Measurements from ENCODE around the gene IGSF23. TPM values are rescaled to one million over a fixed set of nuclear protein-coding genes. Genes with fewer than 3 reads are reported as not detected.

The IGSF23 gene
- total RNA-seq, 5 donors from 2014 or later (not counting 1 experiment from before 2014, with no cell fraction given) = not detected

- no peaks in the 10 kb centered on the region for H3K4me1 ChIP-seq (ENCODE audit: control insufficient read depth in 1 of 2, extremely low read depth in 1 of 2, insufficient read depth in 2 of 2, low read length in 2 of 2)
- no CpG with 5 or more reads among the region's 4 CpGs for WGBS (ENCODE audit: insufficient coverage)
- POLR2A ChIA-PET = no interaction called here
- Mint-ChIP-seq H3K9me3 (peaks cover 0 to 6% (median 3%) of the 10 kb centered on the region in 3 donors), H3K27me3 (peaks cover 14 to 18% of the 10 kb centered on the region in 2 donors), H3K4me1 (peaks cover 0 to 7% (median 0%) of the 10 kb centered on the region in 3 donors), H3K4me3 (no peak overlapping the region), H3K36me3 (no peaks in the 10 kb centered on the region), H3K27ac (no peak overlapping the region)
- peaks cover 0 to 13% of the 10 kb centered on the region in 2 experiments for H3K27me3 ChIP-seq (replicated peaks in 1 of 2; ENCODE audit: control insufficient read depth in 2 of 2, extremely low read depth in 1 of 2, insufficient read depth in 2 of 2, low read length in 1 of 2)
- H3K27ac ChIP-seq (ENCODE audit: low read length) = no peak overlapping the region
- no peak for ATAC-seq (replicated peaks in 1 of 4)
- no peaks in the 10 kb centered on the region for H3K36me3 ChIP-seq (ENCODE audit: control insufficient read depth in 2 of 2, extremely low read depth in 1 of 2, insufficient read depth in 1 of 2, low read length in 1 of 2)
- CTCF ChIA-PET = no interaction called here
- DNase-seq = no peak
- no peaks in the 10 kb centered on the region for H3K9me3 ChIP-seq
- H3K4me3 ChIP-seq (ENCODE audit: control insufficient read depth in 1 of 2, extremely low read depth in 1 of 2, low read length in 1 of 2) = no peak overlapping the region
Observed at GRCh38 chr19:44572581-44572900, 40.8 kb upstream of the IGSF23 start.

GRCh38 chr19:44573183-44573582 is 40.2 kb upstream of the IGSF23 start:
- Mint-ChIP-seq H3K27me3 (peaks cover 10 to 18% of the 10 kb centered on the region in 2 donors), H3K4me1 (peaks cover 0 to 7% (median 0%) of the 10 kb centered on the region in 3 donors), H3K36me3 (no peaks in the 10 kb centered on the region), H3K27ac (no peak overlapping the region), H3K4me3 (no peak overlapping the region), H3K9me3 (peaks cover 0 to 9% (median 6%) of the 10 kb centered on the region in 3 donors)
- Histone ChIP-seq H3K4me1 (ENCODE audit: control insufficient read depth in 1 of 2, extremely low read depth in 1 of 2, insufficient read depth in 2 of 2, low read length in 2 of 2) (no peaks in the 10 kb centered on the region), H3K4me3 (ENCODE audit: control insufficient read depth in 1 of 2, extremely low read depth in 1 of 2, low read length in 1 of 2) (no peak overlapping the region), H3K36me3 (ENCODE audit: control insufficient read depth in 2 of 2, extremely low read depth in 1 of 2, insufficient read depth in 1 of 2, low read length in 1 of 2) (no peaks in the 10 kb centered on the region), H3K27ac (ENCODE audit: low read length) (no peak overlapping the region), H3K9me3 (no peaks in the 10 kb centered on the region), H3K27me3 (replicated peaks in 1 of 2; ENCODE audit: control insufficient read depth in 2 of 2, extremely low read depth in 1 of 2, insufficient read depth in 2 of 2, low read length in 1 of 2) (peaks cover 0 to 12% of the 10 kb centered on the region in 2 experiments)
- ChIA-PET CTCF (no interaction called here), POLR2A (no interaction called here)
- no peak for DNase-seq
- 90% methylated on average over 4 of the region's 4 CpGs for WGBS (ENCODE audit: insufficient coverage)
- no peak for ATAC-seq (replicated peaks in 1 of 4)

GRCh38 chr19:44573627-44574026 is 39.7 kb upstream of the IGSF23 start:
- Histone ChIP-seq H3K9me3 (no peaks in the 10 kb centered on the region), H3K36me3 (ENCODE audit: control insufficient read depth in 2 of 2, extremely low read depth in 1 of 2, insufficient read depth in 1 of 2, low read length in 1 of 2) (no peaks in the 10 kb centered on the region), H3K4me1 (ENCODE audit: control insufficient read depth in 1 of 2, extremely low read depth in 1 of 2, insufficient read depth in 2 of 2, low read length in 2 of 2) (no peaks in the 10 kb centered on the region), H3K27me3 (replicated peaks in 1 of 2; ENCODE audit: control insufficient read depth in 2 of 2, extremely low read depth in 1 of 2, insufficient read depth in 2 of 2, low read length in 1 of 2) (peaks cover 0 to 9% of the 10 kb centered on the region in 2 experiments), H3K27ac (ENCODE audit: low read length) (no peak overlapping the region), H3K4me3 (ENCODE audit: control insufficient read depth in 1 of 2, extremely low read depth in 1 of 2, low read length in 1 of 2) (no peak overlapping the region)
- no peak for DNase-seq
- peaks cover 0 to 7% (median 0%) of the 10 kb centered on the region in 3 donors for H3K4me1 Mint-ChIP-seq
- peaks cover 10 to 18% of the 10 kb centered on the region in 2 donors for H3K27me3 Mint-ChIP-seq
- ATAC-seq (replicated peaks in 1 of 4) = no peak
- H3K36me3 Mint-ChIP-seq = no peaks in the 10 kb centered on the region
- H3K27ac Mint-ChIP-seq = no peak overlapping the region
- WGBS (ENCODE audit: insufficient coverage) = 75% methylated on average over 1 of the region's 4 CpGs
- no peak overlapping the region for H3K4me3 Mint-ChIP-seq
- ChIA-PET POLR2A (no interaction called here), CTCF (no interaction called here)
- peaks cover 0 to 10% (median 6%) of the 10 kb centered on the region in 3 donors for H3K9me3 Mint-ChIP-seq

- no CpG with 5 or more reads among the region's 8 CpGs for WGBS (ENCODE audit: insufficient coverage)
- H3K27ac ChIP-seq (ENCODE audit: low read length) = no peak overlapping the region
- H3K27me3 ChIP-seq (replicated peaks in 1 of 2; ENCODE audit: control insufficient read depth in 2 of 2, extremely low read depth in 1 of 2, insufficient read depth in 2 of 2, low read length in 1 of 2) = peaks cover 0 to 9% of the 10 kb centered on the region in 2 experiments
- peaks cover 0 to 7% (median 0%) of the 10 kb centered on the region in 3 donors for H3K4me1 Mint-ChIP-seq
- CTCF ChIA-PET = no interaction called here
- ATAC-seq (replicated peaks in 1 of 4) (no peak), DNase-seq (no peak)
- peaks cover 0 to 10% (median 6%) of the 10 kb centered on the region in 3 donors for H3K9me3 Mint-ChIP-seq
- no peaks in the 10 kb centered on the region for H3K36me3 Mint-ChIP-seq
- no peaks in the 10 kb centered on the region for H3K36me3 ChIP-seq (ENCODE audit: control insufficient read depth in 2 of 2, extremely low read depth in 1 of 2, insufficient read depth in 1 of 2, low read length in 1 of 2)
- no peak overlapping the region for H3K27ac Mint-ChIP-seq
- H3K4me1 ChIP-seq (ENCODE audit: control insufficient read depth in 1 of 2, extremely low read depth in 1 of 2, insufficient read depth in 2 of 2, low read length in 2 of 2) = no peaks in the 10 kb centered on the region
- H3K4me3 ChIP-seq (ENCODE audit: control insufficient read depth in 1 of 2, extremely low read depth in 1 of 2, low read length in 1 of 2) = no peak overlapping the region
- no peaks in the 10 kb centered on the region for H3K9me3 ChIP-seq
- POLR2A ChIA-PET = no interaction called here
- H3K4me3 Mint-ChIP-seq = no peak overlapping the region
- peaks cover 10 to 18% of the 10 kb centered on the region in 2 donors for H3K27me3 Mint-ChIP-seq
Observed at GRCh38 chr19:44574186-44574950, 39.0 kb upstream of the IGSF23 start.

GRCh38 chr19:44575116-44575700 is 38.2 kb upstream of the IGSF23 start:
- DNase-seq = no peak
- ChIA-PET CTCF (no interaction called here), POLR2A (no interaction called here)
- no peaks in the 10 kb centered on the region for H3K4me1 ChIP-seq (ENCODE audit: control insufficient read depth in 1 of 2, extremely low read depth in 1 of 2, insufficient read depth in 2 of 2, low read length in 2 of 2)
- no peaks in the 10 kb centered on the region for H3K9me3 ChIP-seq
- ATAC-seq (replicated peaks in 1 of 4) = no peak
- WGBS (ENCODE audit: insufficient coverage) = 94% methylated on average over 8 of the region's 11 CpGs
- Mint-ChIP-seq H3K27ac (no peak overlapping the region), H3K4me3 (no peak overlapping the region), H3K36me3 (no peaks in the 10 kb centered on the region), H3K27me3 (peaks cover 7 to 10% of the 10 kb centered on the region in 2 donors), H3K4me1 (peaks cover 0 to 6% (median 0%) of the 10 kb centered on the region in 3 donors), H3K9me3 (peaks cover 0 to 15% (median 11%) of the 10 kb centered on the region in 3 donors)
- no peak overlapping the region for H3K4me3 ChIP-seq (ENCODE audit: control insufficient read depth in 1 of 2, extremely low read depth in 1 of 2, low read length in 1 of 2)
- H3K27me3 ChIP-seq (replicated peaks in 1 of 2; ENCODE audit: control insufficient read depth in 2 of 2, extremely low read depth in 1 of 2, insufficient read depth in 2 of 2, low read length in 1 of 2) = peaks cover 0 to 9% of the 10 kb centered on the region in 2 experiments
- H3K36me3 ChIP-seq (ENCODE audit: control insufficient read depth in 2 of 2, extremely low read depth in 1 of 2, insufficient read depth in 1 of 2, low read length in 1 of 2) = no peaks in the 10 kb centered on the region
- H3K27ac ChIP-seq (ENCODE audit: low read length) = no peak overlapping the region

- no peak overlapping the region for H3K27ac ChIP-seq (ENCODE audit: low read length)
- ChIA-PET POLR2A (no interaction called here), CTCF (interaction anchor here (0.7 kb wide), 3 partner anchors 80 to 439 kb away, joined by 3 read pairs; no protein-coding TSS in a partner anchor)
- no peak overlapping the region for H3K27ac Mint-ChIP-seq
- no peak overlapping the region for H3K4me3 Mint-ChIP-seq
- DNase-seq (peak in 12 of 35 experiments; percentile 1 to 37 (median 5)), ATAC-seq (replicated peaks in 1 of 4) (no peak)
- WGBS (ENCODE audit: insufficient coverage) = 58% methylated on average over 2 of the region's 8 CpGs
- H3K4me1 Mint-ChIP-seq = no peaks in the 10 kb centered on the region
- H3K4me3 ChIP-seq (ENCODE audit: control insufficient read depth in 1 of 2, extremely low read depth in 1 of 2, low read length in 1 of 2) = no peak overlapping the region
- no peaks in the 10 kb centered on the region for H3K36me3 Mint-ChIP-seq
- peaks cover 0 to 17% of the 10 kb centered on the region in 2 experiments for H3K27me3 ChIP-seq (replicated peaks in 1 of 2; ENCODE audit: control insufficient read depth in 2 of 2, extremely low read depth in 1 of 2, insufficient read depth in 2 of 2, low read length in 1 of 2)
- H3K9me3 Mint-ChIP-seq = peaks cover 0 to 18% (median 6%) of the 10 kb centered on the region in 3 donors
- H3K9me3 ChIP-seq = no peaks in the 10 kb centered on the region
- H3K27me3 Mint-ChIP-seq = peaks cover 4 to 5% of the 10 kb centered on the region in 2 donors
- H3K36me3 ChIP-seq (ENCODE audit: control insufficient read depth in 2 of 2, extremely low read depth in 1 of 2, insufficient read depth in 1 of 2, low read length in 1 of 2) = no peaks in the 10 kb centered on the region
- no peaks in the 10 kb centered on the region for H3K4me1 ChIP-seq (ENCODE audit: control insufficient read depth in 1 of 2, extremely low read depth in 1 of 2, insufficient read depth in 2 of 2, low read length in 2 of 2)
Observed at GRCh38 chr19:44576843-44577565, 36.4 kb upstream of the IGSF23 start.
